ENCODE data around the gene ARHGEF7.

The ARHGEF7 gene

DNA sequence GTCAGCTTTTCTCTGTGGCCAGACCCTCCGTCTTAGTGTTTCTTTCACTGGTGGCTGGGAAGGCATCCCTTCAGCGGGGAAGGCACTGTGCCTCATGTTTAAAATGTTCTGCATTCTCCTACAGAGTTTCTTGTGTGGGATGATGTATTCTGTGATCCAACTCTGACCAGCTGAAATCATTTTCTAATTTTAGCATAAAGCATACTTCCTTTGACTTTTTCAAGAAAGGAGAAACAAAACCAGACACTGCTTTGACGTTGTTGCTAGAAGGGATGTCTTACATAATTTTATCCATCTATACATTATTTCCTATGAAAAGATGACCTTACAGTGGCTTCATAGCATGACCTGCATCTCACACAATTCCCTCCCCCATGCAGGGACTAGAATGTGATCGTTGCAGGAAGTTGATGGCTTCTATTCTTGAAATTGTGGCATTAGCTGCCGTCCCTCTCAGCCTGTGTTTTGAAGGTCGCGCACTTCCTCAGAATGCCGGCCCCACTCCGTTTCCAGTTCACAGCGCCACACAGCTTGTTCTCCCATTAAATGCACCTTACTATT lies 166.7 kb downstream of the ARHGEF7 start:
- DNase-seq: peak; percentile 86

DNA sequence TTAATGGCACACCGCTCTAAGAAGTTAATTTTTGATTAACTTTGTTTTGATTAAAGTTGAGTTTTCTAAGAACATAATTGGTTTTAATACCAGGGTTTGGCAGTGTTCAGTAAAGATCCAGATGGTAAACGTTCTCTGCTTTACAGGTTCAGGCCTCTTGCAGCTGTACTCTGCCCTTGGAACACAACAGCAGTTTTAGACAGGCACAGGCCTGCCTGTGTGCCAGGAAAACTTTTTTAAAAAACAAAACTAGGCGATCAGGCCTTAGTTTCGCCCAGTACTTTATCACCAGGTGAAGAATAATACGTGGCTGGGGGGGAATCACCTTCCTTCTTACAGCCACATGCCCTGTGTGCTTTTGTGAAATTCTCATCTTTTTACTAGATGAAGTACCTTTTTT lies 167.3 kb downstream of the ARHGEF7 start:
- DNase-seq: peak; percentile 84

DNA sequence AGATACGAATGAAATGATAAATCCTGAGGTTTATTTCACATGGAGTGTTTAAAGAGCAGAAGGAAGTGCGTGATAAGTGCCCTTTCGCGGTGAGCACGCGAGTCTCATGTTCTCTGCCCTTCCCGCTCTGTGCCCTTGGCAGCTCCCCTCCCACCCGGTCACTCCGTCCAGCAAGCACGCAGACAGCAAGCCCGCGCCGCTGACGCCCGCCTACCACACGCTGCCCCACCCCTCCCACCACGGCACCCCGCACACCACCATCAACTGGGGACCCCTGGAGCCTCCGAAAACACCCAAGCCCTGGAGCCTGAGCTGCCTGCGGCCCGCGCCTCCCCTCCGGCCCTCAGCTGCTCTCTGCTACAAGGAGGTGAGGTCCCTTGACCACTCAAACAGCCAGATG lies 167.9 kb downstream of the ARHGEF7 start:
- no peak for DNase-seq

DNA sequence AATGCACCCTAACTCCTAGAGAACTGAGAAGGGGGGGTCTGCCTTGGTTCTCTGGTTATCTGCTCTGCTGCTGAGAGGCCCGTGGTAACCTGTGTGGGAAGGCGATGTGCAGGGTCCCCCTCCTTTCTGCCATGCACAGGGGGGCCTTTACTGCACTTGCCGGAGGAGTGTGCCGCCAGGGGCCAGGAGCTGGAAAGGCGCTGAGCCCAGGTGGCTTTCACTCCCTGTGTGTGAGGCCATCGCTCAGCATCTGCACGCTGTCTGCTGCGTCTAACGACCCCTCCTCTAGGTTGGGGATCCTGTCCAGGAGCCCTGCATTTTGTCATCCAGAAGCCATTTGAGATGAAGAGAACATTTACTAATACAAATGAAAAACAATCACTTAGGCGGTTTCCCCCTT lies 168.3 kb downstream of the ARHGEF7 start:
- DNase-seq: no peak

DNA sequence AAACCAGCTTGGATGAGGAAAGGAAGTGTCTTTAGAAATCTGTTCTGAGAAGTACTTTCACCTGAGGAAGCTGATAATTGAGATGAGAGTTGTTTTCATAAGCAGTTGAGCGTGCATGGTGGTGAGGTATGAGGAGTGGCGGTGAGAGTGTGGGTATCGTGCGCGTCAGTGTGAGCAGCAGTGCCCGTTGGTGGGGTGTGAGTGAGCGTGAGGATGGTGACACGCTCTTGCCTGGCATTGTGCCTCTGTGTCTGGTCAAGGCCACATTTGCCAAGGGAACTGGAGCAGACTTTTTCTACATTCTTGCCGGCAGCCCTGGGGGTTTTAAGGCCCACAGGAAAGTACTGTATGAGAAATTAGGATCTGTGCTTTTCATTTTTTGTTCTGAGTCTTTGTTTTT lies 168.9 kb downstream of the ARHGEF7 start:
- DNase-seq: no peak

DNA sequence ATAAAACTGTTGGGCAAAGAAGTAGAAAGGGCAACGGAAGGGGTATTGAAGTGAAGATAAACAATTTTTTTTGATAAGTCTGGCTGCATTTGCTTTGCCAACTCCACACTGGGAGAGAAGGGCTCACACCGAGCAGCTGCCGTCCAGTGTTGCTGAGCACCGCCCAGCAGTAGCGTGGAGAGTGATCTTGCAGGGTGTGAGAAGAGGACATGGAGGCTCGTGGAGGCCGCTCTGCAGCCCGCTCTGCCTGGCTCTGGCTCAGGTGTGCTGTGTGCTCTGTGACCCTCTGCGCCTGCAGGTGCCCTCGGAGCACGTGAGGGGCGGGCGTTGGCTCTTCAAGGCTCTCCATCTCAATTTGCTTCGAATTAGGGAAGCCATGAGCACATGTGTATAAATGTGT lies 169.5 kb downstream of the ARHGEF7 start:
- DNase-seq: no peak

DNA sequence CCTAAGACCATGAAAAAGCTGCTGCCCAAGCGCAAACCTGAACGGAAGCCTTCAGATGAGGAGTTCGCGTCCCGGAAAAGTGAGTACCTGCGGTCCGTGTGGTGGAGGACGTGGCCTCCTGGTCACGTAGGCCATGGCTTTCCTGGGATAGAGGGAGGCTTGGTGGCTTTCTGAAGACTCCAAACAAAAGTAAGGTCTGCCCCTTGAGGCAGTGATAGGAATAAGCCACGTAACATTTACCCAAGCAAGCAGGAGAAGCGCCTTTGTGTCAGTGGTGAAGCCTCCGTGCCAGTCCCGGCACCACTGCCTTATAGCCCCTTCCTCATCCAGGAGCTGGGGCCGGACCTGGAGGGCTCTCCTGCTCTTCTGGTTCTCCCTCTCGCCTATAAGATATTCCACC lies 171.1 kb downstream of the ARHGEF7 start:
- no peak for DNase-seq

DNA sequence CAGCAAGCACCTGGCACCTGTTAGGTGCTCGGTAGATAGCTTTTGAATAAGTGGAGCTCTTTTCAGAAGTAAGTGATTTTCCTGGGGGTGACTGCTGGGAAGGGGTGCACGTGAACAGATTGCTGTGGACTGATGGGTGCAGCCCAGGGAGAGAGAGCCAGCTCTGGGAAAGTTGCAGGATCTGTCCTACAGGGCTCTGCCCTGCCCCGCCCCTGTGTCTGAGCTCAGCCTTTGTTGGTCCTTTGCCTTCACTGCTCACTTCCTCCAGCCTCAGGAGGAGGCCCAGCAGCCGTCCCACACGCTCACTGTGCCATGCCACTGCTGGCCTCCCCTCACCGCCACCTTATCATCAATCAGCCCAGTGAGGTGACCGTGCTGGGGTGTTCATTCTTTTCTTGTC lies 171.6 kb downstream of the ARHGEF7 start:
- no peak for DNase-seq

DNA sequence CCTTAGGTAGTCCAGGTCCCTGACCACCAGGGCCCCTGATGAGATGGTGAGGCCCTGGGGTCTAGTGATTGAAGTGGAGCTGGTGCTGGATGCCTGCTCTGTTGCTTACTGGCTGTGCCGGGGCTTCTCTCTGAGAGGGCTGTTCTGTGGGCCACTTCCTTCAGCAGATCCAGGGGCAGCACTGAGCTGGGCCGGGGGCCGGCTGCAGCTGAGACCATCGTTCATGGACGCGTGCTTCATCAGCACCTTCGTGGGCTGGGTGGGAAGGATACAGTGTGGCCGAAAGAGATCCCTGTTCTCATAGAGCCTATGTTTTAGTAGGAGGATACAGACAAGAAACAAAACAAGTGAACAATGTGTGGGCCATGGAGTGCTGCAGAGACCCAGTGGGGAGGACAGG lies 172.1 kb downstream of the ARHGEF7 start:
- DNase-seq: no peak

DNA sequence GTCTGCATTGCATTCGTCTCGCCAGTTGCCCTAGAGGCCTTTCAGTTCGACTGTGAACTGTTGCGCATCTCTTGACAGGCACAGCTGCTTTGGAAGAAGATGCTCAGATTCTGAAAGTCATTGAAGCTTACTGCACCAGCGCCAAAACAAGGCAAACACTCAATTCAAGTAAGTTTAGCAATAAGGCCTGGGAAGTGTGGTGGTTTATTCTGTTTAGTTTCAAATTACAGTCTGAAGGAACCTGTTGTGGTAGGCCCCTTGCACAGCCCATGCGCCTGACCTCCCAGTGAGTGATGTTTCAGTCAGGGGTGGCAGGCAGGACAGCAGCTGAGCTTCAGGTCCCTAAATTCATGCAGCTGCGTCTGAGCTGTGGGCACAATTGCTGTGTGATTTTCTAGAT lies 173.2 kb downstream of the ARHGEF7 start:
- DNase-seq: no peak

DNA sequence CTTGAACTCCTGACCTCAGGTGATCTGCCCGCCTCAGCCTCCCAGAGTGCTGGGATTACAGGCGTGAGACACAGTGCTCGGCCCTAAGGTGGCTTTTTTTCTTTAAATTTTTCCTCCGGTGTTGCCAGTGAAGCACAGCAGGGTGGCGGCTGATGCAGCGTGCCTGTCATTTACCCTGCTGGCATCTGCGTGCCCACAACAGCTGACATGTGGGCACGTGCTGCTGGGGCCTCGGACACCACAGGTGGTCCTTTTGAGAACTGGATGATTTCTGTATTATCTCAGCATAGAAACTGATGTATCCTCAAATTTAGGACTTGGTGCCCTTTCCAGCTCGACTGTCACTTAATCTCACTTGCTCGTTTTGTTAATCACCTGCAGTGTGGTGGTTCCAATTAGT lies 174.1 kb downstream of the ARHGEF7 start:
- DNase-seq: peak; percentile 38

DNA sequence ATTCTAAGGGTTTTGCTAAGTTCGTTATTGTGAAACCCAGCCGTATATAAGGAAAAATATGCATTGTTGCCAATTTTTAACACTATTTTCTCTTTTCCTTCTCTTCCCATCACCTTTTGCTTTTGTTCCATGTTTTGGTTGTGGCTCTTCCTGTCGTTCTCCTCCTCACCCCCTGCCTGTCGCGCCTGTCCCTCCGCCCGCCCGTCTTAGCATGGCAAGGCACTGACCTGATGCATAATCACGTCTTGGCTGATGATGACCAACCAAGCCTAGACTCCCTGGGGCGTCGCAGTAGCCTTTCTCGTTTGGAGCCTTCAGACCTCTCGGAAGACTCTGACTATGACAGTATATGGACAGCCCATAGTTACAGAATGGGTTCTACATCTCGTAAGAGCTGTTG lies 176.8 kb downstream of the ARHGEF7 start:
- no peak for DNase-seq

DNA sequence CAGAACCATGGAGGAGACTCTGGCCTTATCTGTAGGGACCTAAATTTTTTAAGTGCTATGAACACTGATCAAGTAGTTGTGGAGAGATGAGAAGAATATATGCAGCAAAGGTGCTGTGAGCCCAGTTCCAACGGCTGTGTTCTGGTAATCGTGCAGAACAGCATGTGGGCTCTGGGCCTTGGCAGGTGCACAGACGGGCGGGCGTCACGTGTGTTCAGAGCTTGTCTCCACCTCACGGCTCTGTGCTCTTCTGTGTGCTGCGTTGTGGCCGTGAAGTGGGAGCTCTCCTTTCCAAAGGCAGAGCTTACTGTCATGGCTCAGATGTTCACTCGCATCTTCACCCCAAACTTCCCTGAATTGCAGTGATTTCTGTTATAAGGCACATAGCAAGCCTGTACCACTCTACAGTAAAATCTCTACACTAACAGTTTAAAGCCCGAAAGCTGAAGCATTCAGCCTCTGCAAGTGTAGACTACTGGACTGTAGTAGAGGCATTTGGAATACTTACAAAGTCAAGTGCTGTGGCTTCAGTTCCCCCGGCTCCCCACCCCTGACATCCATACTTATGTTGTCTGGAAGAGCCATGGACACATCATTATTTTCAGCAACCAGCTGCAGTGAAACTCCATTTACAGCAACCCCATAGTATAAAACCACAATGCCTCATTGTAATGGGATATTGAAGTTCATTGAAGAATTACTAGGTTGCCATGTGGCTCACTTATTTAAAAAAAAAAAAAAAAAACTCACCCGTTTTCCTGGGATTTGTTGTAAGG lies 177.8 kb downstream of the ARHGEF7 start:
- no peak for DNase-seq

DNA sequence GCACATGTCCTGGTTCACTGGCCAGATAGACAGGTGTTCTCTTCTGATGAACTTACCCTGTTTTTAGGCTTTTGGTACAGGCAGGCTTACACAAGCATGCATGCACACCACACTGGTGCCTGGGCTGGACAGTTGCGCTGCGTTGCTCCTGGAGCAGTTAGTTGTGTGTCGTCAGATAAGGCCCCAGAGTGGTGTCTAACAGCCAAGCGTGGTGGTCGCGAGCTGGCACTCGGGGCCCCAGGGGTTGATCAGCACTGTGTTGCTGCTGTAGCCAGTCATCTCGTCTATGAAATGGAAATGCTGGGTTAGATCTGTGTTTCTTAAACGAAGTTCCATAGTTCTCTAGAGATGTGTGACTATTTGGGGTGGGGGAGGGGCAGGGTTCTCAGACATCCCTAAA lies 180.8 kb downstream of the ARHGEF7 start:
- DNase-seq: no peak

DNA sequence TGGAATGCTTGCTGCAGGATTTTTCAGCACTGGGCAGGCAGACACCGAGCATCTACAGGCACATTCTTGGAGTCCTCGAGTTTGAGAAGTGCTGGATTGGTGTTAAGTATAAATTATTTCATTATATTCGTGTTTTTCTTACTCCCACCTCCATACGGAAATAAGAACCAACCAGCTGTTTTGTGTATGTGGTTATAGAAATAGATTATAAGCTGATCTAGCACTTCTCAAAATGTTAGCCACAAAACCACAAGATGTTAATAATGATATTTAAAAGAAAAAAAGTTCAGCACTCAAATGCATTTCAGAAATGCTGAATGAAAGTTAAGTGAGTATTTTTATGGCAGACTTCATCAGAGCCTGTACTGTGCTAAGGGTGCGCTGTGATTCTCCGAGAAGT lies 181.3 kb downstream of the ARHGEF7 start:
- DNase-seq: no peak

DNA sequence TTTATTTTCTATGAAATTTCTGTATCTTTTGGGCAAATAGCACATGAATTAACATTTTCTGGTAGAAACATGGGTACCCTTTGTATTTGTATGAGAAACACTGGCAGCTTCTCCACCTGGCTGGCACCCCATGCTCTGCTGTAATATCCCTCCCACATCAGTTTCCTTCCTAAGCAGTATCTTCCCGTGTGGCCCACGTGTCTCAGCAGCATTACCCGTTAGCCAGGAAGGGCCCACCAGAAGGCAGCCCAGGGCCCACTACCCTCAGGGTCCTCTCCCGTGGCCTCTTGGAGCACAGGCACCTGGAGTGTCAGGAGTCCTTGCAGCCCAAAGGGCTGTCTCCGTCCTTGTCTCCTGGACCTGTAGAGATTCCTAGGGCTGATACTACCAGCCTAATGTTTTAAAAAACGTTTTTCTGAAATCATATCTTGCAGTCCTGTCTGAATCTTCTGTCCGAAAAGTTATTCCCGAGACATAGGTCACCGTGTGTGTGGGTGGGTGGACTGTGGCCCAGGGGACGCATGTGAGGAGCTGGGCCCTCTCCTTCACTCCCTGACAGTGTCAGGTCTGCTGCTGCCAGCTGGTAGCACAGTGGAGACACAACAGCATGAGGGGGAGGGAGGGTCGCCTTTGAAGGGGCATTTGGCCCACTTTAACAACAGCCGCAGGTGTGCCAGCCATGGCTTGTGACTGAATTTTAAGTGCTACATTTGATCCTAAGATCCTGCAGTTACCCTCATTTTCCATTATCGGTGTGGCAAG lies 183.3 kb downstream of the ARHGEF7 start:
- no peak for DNase-seq

DNA sequence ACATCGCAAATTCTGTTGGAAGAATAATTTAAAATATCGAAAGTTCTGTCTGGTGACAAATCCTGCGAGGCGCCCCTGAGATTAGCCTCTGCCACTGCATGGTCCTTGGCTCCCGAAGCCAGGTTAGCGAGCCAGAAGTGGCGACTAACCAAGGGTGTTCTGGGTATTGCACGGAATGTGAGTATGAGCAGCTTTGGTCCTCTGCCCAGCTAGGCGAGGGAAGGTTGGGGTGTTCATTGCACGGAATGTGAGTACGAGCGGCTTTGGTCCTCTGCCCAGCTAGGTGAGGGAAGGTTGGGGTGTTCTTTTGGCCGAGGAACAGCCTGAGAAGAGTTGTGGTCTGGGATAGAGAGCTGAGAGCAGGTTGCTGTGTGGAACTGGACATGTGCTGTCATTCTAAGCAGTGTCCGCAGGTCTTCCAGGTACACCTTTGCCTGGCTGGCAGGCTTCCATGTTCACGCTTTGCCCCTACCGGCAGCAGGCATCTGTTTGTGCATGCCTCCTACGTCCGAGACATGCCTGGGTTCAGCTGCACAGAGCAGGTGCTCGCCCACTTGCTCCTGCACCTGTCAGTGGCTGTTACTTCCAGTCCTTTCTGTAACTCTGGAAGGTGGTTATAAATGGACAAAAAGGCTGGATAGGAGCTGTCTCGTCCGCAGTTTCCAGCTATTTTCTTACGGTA lies 187.1 kb downstream of the ARHGEF7 start:
- DNase-seq: no peak

DNA sequence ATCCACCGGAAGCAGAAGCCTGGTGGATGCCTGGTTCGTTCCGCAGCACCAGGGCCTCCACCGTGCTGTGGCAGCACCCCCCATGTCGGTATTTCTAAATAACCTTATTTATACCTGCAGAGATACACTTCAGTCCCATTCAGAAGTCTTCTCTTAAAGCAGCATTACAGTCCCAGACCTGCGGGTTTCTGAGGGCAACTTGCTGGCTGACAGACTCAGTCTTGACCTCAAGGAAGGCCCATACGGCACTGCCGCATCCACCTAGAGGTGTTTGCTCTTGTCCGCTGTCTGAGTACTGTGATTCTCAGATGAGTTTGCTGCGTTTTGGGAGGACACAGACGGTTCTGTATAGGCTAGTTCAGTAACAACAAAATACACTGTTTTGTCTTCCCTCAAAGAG lies 188.4 kb downstream of the ARHGEF7 start:
- DNase-seq: no peak

DNA sequence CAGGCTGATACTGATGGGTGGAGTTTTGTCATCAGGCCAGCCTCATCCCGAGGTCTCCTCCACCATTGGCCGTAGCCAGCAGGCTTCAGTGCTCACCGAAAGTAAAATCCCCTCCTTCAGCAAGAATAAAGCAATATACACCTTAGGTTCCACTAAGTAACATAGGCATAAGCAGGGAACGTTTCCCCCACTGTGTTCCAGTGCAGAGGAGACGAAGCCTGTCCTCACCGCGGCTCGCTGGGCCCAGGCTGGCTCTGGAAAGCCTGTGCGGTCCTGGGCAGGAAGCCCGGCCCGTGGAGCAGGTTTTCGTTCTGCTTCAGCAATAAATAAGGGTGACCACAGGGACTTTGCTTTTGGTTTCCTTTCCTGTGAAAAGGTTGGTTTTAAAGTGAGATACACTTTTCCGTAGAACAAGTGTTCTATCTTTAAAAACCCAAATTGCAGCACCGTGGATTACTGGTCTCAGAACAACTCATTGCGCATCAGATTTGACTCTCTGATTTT lies 189.0 kb downstream of the ARHGEF7 start:
- no peak for DNase-seq

DNA sequence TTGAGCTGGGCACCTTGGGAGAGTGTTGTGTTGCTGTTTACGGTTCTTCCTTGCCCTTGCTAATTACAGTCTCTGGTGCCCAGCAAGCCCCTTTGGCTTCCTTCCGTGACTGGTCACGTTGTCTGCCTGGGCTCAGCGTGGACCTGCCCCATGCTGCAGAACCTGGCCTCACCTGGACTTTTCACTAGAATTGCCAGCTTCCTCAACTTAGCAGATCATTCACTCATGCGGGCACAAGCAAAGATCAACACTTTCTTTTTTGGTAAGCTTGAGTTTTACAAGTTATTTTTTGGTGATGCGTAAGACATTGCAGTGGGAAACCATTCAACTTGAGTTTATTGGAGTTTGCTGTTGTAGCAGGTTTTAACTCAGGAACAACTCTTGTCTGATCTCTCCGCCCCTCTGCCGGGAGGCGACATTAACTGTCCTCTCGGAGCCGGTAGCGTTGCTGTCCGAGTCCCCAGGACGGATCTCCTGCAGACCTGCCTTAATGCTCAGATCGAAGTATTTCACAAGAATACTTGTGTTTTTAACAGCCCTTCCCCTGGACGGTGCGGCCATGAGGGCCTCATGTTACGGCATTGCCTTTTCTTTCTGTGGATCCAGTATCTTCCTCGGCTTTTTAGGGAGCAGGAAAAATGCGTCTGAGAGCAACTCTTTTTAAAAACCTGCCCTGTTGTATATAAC lies 189.6 kb downstream of the ARHGEF7 start:
- DNase-seq: no peak

DNA sequence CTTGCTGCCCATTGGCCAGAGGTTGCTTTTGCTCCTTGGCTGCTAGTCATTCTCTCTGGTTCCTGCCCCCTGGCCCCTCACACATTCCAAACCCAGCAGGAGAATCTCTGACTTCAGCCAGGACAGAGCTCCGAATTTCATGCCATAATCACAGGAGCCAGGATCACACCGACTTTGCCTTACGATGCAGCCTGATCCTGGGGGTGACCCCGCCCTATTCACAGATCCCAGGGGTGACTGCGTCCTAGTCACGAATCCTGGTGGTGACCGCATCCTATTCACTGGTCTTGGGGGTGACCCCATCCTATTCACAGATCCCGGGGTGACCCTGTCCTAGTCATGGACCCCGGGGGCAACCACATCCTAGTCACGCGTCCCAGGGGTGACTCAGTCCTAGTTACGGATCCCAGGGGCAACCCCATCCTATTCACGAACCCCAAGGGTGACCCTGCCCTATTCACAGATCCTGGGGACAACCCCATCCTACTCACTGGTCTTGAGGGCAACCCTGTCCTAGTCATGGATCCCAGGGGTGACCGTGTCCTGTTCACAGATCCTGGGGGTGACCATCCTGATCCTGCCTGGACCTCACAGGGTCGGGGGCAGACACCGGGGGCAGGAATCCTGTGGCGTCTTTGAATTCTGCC lies 198.0 kb downstream of the ARHGEF7 start:
- no peak for DNase-seq

DNA sequence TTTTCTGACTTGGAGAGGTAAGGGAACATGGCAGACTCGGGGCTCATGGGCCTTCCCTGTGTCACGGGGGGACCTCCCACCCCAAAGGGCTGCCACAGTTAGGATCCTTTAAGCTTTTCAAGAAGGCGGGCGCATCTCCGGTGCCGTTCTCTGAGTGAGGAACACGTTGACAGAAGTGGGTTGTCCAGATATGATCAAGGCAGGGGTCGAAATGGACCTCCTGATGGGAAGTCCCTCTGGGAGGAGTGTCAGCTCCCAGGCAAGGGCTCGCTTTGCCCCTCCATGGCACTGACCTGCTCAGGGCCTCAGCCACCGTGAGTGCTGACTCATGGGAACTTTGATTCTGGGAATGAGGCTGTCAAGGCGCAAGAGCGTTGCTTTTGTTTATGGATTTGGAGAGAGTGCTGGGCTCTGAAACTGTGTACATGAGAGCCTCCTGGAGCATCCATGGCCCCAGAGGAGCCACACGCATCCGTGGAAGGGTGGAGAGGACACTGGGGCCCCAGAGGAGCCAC lies 198.9 kb downstream of the ARHGEF7 start:
- DNase-seq: no peak
